ENCODE data around the gene CCDC150.

DNA sequence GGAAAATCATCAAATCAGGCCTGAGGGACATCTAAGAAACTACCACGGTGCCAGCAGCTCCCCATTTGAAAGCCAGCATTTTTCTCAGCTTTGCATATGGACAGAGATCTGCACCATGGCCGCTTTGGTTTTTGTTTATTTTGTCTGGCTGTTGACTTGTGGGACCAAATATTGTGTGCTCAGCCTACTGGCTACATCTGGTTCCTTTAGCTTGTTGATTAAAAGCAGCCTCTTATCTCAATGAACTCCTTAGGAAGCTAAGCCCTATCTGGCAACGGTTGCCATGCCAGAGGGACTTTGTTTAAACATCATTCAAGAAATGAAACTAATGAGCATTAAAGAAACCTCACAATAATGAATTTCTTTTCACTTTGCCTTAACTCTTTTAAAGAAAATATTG, 32.4 kb upstream of the CCDC150 start:
- TF ChIP-seq CTCF (conservative IDR thresholded peaks at IDR 0.05; ENCODE audit: low read depth, low read length) (no peak), EZH2 (IDR thresholded peaks at IDR 0.05; ENCODE audit: borderline replicate concordance, low read depth, low read length, poor library complexity, severe bottlenecking) (no peak)
